ENCODE data around the gene NUBPL.

NUBPL gene

DNA sequence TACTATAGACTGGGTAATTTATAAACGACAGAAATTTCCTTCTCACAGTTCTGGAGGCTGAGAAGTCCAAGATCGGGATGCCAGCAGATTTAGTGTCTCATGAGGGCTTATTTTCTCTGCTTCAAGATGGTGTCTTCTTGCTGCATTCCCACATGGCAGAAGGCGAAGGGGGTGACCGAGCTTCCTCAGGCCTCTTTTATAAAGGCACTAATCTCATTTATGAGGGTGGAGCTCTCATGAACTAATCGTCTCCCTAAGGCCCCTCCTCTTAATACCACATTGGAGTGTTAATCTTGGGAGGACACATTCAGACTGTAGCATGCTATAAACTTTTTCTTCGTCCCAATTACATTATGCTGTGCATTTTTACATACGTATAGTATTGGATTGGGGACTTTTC is 315.5 kb downstream of the NUBPL start:
- TF ChIP-seq, protein P1, sequence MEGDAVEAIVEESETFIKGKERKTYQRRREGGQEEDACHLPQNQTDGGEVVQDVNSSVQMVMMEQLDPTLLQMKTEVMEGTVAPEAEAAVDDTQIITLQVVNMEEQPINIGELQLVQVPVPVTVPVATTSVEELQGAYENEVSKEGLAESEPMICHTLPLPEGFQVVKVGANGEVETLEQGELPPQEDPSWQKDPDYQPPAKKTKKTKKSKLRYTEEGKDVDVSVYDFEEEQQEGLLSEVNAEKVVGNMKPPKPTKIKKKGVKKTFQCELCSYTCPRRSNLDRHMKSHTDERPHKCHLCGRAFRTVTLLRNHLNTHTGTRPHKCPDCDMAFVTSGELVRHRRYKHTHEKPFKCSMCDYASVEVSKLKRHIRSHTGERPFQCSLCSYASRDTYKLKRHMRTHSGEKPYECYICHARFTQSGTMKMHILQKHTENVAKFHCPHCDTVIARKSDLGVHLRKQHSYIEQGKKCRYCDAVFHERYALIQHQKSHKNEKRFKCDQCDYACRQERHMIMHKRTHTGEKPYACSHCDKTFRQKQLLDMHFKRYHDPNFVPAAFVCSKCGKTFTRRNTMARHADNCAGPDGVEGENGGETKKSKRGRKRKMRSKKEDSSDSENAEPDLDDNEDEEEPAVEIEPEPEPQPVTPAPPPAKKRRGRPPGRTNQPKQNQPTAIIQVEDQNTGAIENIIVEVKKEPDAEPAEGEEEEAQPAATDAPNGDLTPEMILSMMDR (IDR thresholded peaks at IDR 0.05; ENCODE audit: insufficient read depth, low read length, poor library complexity, severe bottlenecking) = no peak
- Histone ChIP-seq H3K4me3 (replicated peaks; ENCODE audit: low read depth, low read length) (no peak overlapping the region), H3K36me3 (ENCODE audit: control insufficient read depth, insufficient read depth, low read length) (no peaks in the 10 kb centered on the region), H3K27me3 (replicated peaks; ENCODE audit: control insufficient read depth, insufficient read depth, low read length) (no peaks in the 10 kb centered on the region)
- DNase-seq (ENCODE audit: extremely low read depth, insufficient read length) = no peak

DNA sequence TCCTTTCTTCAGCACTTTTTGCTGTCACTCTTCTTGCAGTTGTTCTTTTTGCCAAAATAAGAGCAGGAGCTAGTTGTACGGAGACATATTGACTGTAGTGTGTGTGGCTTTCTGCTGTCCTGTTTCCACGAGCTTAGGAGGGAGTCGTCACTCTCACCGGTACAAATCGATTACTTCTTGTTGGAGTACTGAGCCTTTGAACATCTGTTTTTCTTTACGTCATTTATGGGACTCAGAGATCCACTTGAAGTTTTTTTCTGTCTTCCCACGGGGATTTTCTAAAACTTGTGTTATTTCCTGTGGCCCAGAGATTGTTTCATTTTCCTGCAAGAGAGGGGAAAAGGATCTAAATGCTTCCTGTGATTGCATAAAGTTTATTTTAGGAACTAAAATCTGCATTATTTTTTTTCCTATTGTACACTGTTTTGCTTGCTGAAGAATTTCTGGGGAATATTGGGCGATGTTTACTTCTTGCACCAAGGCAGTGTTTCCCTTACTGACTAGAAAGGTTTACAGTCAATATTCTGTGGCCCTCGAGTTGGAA is 316.1 kb downstream of the NUBPL start:
- DNase-seq (ENCODE audit: extremely low read depth, insufficient read length) = no peak
- Histone ChIP-seq H3K36me3 (ENCODE audit: control insufficient read depth, insufficient read depth, low read length) (no peaks in the 10 kb centered on the region), H3K27me3 (replicated peaks; ENCODE audit: control insufficient read depth, insufficient read depth, low read length) (no peaks in the 10 kb centered on the region), H3K4me3 (replicated peaks; ENCODE audit: low read depth, low read length) (no peak overlapping the region)
- TF ChIP-seq, protein P1 (IDR thresholded peaks at IDR 0.05; ENCODE audit: insufficient read depth, low read length, poor library complexity, severe bottlenecking) = no peak

DNA sequence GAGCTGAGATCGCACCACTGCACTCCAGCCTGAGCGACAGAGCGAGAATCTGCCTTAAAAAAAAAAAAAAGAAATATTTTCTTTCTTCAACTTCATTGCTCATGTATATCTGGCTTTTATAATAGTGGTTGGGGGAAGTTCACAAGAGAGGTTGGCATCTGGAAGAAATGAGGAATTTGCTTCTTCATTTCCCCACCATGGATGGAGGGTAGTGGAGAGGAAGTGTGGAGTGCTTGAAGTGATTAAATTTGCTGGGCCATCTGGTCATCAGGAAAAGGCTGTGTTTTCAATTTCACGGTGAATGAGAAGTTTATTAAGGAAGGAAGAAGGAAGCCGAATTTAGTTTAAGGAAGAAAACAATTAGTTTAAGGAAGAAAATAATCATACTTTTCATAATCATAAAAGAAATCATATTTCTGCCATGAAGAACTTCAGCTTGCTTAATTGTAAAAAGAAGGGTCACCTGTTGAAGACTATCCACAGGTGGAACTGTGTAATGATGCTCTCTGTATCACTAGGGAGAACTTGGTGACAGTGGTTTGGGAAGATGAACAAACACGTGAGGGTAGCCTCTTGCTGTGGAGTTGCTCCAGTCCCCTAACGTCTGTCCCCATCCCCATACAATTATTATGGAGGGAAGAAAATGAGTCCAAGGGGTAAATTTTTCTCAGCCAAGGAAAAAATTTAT is 318.6 kb downstream of the NUBPL start:
- no peak for DNase-seq (ENCODE audit: extremely low read depth, insufficient read length)
- Histone ChIP-seq H3K27me3 (replicated peaks; ENCODE audit: control insufficient read depth, insufficient read depth, low read length) (no peaks in the 10 kb centered on the region), H3K4me3 (replicated peaks; ENCODE audit: low read depth, low read length) (no peak overlapping the region), H3K36me3 (ENCODE audit: control insufficient read depth, insufficient read depth, low read length) (no peaks in the 10 kb centered on the region)
- TF ChIP-seq, protein P1 (IDR thresholded peaks at IDR 0.05; ENCODE audit: insufficient read depth, low read length, poor library complexity, severe bottlenecking) = no peak

DNA sequence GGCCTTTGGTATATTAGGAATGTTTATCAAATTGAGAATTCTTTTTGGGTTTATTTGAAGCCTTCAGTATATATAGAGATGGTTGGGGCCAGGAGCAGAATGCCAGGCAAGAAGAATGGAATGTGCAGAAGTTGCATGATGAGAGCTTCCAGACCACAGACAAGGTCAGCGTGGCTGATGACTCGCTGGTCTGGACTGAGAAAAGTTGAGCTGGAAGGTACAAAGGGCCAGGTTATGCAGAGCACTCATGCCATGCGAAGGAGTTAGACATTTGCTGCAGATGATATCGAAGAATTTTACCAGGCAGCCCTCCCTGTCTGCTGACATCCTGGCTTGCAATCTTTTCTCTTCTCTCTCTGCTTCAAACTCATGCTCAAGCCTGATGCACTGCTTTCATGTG is 319.7 kb downstream of the NUBPL start:
- DNase-seq (ENCODE audit: extremely low read depth, insufficient read length) = no peak
- no peak overlapping the region for H3K4me3 ChIP-seq (replicated peaks; ENCODE audit: low read depth, low read length)
- no peaks in the 10 kb centered on the region for H3K27me3 ChIP-seq (replicated peaks; ENCODE audit: control insufficient read depth, insufficient read depth, low read length)
- TF ChIP-seq, protein P1 (IDR thresholded peaks at IDR 0.05; ENCODE audit: insufficient read depth, low read length, poor library complexity, severe bottlenecking) = no peak
- H3K36me3 ChIP-seq (ENCODE audit: control insufficient read depth, insufficient read depth, low read length) = no peaks in the 10 kb centered on the region

DNA sequence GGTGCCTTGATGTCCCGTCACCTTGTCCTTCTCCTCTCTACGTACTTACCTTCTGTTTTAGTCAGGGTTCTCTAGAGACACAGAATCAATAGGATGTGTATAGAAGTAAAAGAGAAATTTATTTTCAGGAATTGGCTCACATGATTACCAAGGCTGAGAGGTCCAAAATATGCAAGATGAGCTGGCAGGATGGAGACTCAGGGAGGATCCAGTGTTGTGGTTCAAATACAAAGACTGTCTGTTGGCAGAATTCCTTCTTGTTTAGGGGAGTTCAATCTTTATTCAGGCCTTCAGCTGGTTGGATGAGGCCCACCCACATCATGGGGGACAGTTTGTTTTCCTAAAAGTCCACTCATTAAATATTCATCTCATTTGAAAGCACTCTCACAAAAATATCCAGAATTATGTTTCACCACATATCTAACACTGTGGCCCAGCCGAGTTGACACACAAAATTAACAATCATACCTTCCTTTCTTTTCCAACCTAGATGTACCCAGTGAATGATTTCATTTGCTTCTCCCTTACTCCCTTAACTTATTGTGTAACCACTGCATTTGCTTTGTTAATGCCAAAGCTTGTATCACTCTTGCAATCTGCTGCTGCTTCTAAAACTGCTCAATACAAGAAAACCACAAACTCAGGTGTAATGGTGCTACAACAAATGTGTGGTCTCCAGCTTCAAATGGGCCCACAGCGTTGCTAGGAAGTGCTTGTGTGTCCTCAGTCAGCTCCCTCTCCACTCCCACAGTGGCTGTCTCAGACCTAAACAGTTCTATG is 320.5 kb downstream of the NUBPL start:
- no peak overlapping the region for H3K4me3 ChIP-seq (replicated peaks; ENCODE audit: low read depth, low read length)
- TF ChIP-seq, protein P1 (IDR thresholded peaks at IDR 0.05; ENCODE audit: insufficient read depth, low read length, poor library complexity, severe bottlenecking) = no peak
- H3K36me3 ChIP-seq (ENCODE audit: control insufficient read depth, insufficient read depth, low read length) = no peaks in the 10 kb centered on the region
- no peak for DNase-seq (ENCODE audit: extremely low read depth, insufficient read length)
- H3K27me3 ChIP-seq (replicated peaks; ENCODE audit: control insufficient read depth, insufficient read depth, low read length) = no peaks in the 10 kb centered on the region
